Mesodermal cell (in vitro differentiated cells): ENCODE results near the gene TMEM95.

Experiments
- H3K27ac ChIP-seq: 2 replicates; pipeline ENCODE4 v1.7.0; 2013; ENCODE audit warnings: mild to moderate bottlenecking, low read depth, low read length, moderate library complexity; ENCODE audit not compliant: severe bottlenecking
- H3K36me3 ChIP-seq: 2 replicates; pipeline ENCODE4 v1.7.1; 2013; ENCODE audit warnings: mild to moderate bottlenecking, low read length, moderate library complexity; ENCODE audit not compliant: control insufficient read depth, insufficient read depth
- H3K4me1 ChIP-seq: one replicate; pipeline ENCODE4 v1.7.1; 2013; ENCODE audit warnings: mild to moderate bottlenecking, low read length; ENCODE audit not compliant: insufficient read depth, control insufficient read depth, poor library complexity, severe bottlenecking
- H3K4me3 ChIP-seq: 2 replicates; pipeline ENCODE4 v1.7.0; 2013; ENCODE audit warnings: low read length, control low read depth, mild to moderate bottlenecking; ENCODE audit not compliant: insufficient read depth, poor library complexity, severe bottlenecking; ENCODE audit errors: extremely low read depth
- H3K9me3 ChIP-seq: 2 replicates; pipeline ENCODE4 v1.7.1; 2013; ENCODE audit warnings: mild to moderate bottlenecking, low read length, moderate library complexity; ENCODE audit not compliant: control insufficient read depth
- WGBS, 2 experiments: methylation state at CpG; one replicate each; pipeline ENCODE4 v1.1.5; 2013; ENCODE audit warnings: missing lambda C conversion rate in 2 of 2; ENCODE audit not compliant: insufficient coverage in 2 of 2; 5-methylcytosine and 5-hydroxymethylcytosine counted together

TMEM95 gene

GRCh38 chr17:7313890-7314718 is 40.9 kb upstream of the TMEM95 start:
- H3K36me3 ChIP-seq, result peaks cover 79% of the 10 kb centered on the region
- 33 to 55% methylated on average over 4 to 7 of the region's 9 CpGs for WGBS, 2 experiments

GRCh38 chr17:7314719-7315569 is 40.0 kb upstream of the TMEM95 start, which contains the start of gene GPS2:
TSS of gene GPS2 (minus strand) at chr17:7315360. CDS start at chr17:7315052, 308 bp downstream.
- H3K9me3 ChIP-seq, result no peaks in the 10 kb centered on the region
- peak within 1 kb of the TSS; percentile 64 for H3K4me3 ChIP-seq
- H3K4me1 ChIP-seq, result peaks cover 28% of the 10 kb centered on the region
- peak within 1 kb of the TSS; percentile 67 for H3K27ac ChIP-seq
- WGBS, 2 experiments, result 1% methylated on average over 86 to 93 of the region's 95 CpGs
- H3K36me3 ChIP-seq, result peaks cover 73% of the 10 kb centered on the region

More at GRCh38 chr17:7313890-7314718, 40.9 kb upstream of the TMEM95 start:
- Histone ChIP-seq H3K4me3 (peak overlapping the region; percentile 64), H3K9me3 (no peaks in the 10 kb centered on the region), H3K4me1 (peaks cover 34% of the 10 kb centered on the region), H3K27ac (peak overlapping the region; percentile 67)

DNA sequence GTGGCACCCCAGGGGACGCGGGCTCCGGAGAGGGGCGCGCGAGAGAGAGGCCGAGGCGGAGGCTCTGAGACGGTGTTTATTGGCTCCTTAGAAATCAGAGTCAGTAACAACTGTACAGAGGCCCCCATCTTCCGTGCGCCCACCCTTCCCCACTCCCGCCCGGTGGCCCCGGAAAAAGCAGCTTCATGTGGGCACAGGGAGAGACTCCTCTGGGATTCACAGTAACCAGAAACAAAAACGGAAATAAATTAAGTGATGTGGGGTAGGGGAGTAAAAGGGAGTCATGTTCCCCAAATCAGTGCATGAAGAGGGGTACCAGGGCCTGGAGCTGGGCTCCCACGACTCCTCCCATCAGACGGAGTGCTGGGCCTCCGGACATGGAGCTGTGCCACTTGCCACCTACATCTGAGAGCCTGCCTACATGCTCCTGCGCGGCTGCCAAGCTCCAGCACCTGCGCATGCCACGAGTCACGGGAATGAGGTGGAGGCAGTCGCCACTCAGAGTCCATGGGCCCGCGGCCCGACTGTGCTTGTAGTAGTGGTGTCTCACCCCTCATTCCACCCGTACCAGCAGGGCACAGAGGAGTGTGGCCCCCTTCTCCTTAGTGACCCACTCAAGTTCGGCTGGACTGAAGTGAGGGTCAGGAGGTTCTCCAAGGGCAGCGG is 39.3 kb upstream of the TMEM95 start:
- peak overlapping the region; percentile 67 for H3K27ac ChIP-seq
- H3K9me3 ChIP-seq, result no peaks in the 10 kb centered on the region
- H3K4me1 ChIP-seq, result peaks cover 28% of the 10 kb centered on the region
- peaks cover 73% of the 10 kb centered on the region for H3K36me3 ChIP-seq
- H3K4me3 ChIP-seq, result peak overlapping the region; percentile 64
- WGBS, 2 experiments, result 53 to 93% methylated on average over 15 to 24 of the region's 30 CpGs

DNA sequence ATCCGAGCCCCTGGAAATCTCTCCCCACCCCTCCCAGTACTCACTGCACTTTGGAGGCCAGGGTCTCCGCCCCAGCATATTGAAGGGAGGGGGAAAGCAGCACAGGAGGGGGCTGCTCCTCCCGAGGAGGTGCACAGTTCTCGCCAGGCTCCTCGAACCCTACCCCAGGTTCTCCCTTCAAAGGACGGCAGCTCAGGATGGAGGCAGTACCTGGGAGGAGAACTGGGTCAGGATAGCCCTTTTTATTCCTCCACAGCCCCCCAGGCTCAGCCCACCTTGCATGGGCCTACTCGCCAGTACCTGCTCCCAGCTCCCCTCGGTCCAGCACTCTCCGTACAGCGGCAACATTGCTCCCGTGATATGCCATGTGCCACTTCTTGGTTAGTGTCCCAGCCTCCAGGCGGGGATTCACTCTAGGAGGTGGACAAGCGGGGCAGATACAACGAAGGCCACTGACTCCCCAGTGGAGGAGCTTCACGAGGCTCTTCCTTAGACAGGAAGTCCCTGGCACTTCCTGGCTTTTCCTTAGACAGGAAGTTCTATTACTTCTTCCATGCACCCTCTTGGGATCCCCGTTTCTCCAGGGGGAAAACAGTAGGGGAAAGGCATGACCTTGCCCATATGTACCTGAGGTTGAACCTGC is 37.7 kb upstream of the TMEM95 start:
- 95 to 96% methylated on average over 12 to 13 of the region's 16 CpGs for WGBS, 2 experiments
- H3K9me3 ChIP-seq, result no peaks in the 10 kb centered on the region
- H3K36me3 ChIP-seq, result peaks cover 74% of the 10 kb centered on the region
- H3K4me1 ChIP-seq, result peaks cover 24% of the 10 kb centered on the region
- no peak overlapping the region for H3K4me3 ChIP-seq
- H3K27ac ChIP-seq, result no peak overlapping the region

- Histone ChIP-seq H3K4me1 (peaks cover 19% of the 10 kb centered on the region), H3K36me3 (peaks cover 74% of the 10 kb centered on the region), H3K27ac (no peak overlapping the region), H3K9me3 (no peaks in the 10 kb centered on the region), H3K4me3 (no peak overlapping the region)
- 97% methylated on average over 10 of the region's 13 CpGs for WGBS, 2 experiments
Observed at GRCh38 chr17:7318121-7318860, 36.7 kb upstream of the TMEM95 start.

DNA sequence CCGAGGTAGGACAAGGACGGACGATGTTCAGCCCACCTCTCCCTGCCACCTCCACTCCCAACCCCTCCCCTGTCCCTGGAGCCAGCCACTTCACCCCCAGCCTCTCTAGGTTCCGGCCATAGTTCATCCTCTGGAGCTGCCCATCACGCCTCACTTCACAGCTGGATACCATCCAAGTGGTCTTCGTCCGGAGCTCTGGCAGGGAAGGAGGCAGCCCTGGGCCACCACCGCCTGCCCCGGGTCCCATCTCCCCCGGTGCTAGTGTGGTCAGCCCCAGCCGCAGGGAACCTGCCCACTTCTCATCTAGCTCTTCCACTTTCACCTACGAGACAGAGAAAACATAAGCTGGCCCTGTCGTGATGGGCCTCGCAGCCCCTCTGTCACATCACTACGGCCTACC is 33.5 kb upstream of the TMEM95 start:
- WGBS, 2 experiments, result 94 to 99% methylated on average over 14 to 15 of the region's 15 CpGs
- peaks cover 84% of the 10 kb centered on the region for H3K36me3 ChIP-seq
- no peak overlapping the region for H3K27ac ChIP-seq
- no peaks in the 10 kb centered on the region for H3K4me1 ChIP-seq
- no peaks in the 10 kb centered on the region for H3K9me3 ChIP-seq
- H3K4me3 ChIP-seq, result no peak overlapping the region

GRCh38 chr17:7322520-7323194 is 32.3 kb upstream of the TMEM95 start:
- H3K36me3 ChIP-seq, result peaks cover 84% of the 10 kb centered on the region
- no peak overlapping the region for H3K4me3 ChIP-seq
- no peak overlapping the region for H3K27ac ChIP-seq
- 95 to 97% methylated on average over 15 to 22 of the region's 22 CpGs for WGBS, 2 experiments
- no peaks in the 10 kb centered on the region for H3K4me1 ChIP-seq
- H3K9me3 ChIP-seq, result no peaks in the 10 kb centered on the region

GRCh38 chr17:7323731-7324437 is 31.1 kb upstream of the TMEM95 start:
- Histone ChIP-seq H3K36me3 (peaks cover 72% of the 10 kb centered on the region), H3K9me3 (no peaks in the 10 kb centered on the region), H3K4me3 (no peak overlapping the region), H3K4me1 (no peaks in the 10 kb centered on the region), H3K27ac (no peak overlapping the region)
- 70 to 72% methylated on average over 38 to 39 of the region's 39 CpGs for WGBS, 2 experiments

DNA sequence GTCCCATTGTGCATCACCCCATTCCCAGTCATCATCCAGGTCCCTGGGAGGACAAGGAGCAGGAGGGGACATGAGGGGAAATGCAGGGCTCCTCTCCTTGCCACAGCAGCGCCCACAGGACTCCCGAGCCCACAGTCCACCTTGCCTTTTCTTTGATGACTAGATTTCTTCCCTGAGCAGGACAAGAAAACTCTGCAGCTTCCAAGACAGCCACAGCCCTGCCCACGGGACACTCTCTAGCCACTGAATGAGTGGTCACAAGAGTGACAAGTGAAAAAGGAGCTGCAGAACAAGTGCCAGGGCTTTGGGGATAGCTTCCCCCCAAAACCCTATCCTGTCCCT is 30.5 kb upstream of the TMEM95 start:
- Histone ChIP-seq H3K4me3 (no peak overlapping the region), H3K27ac (no peak overlapping the region), H3K36me3 (peaks cover 68% of the 10 kb centered on the region), H3K4me1 (no peaks in the 10 kb centered on the region), H3K9me3 (no peaks in the 10 kb centered on the region)
- 78 to 95% methylated on average over 3 of the region's 3 CpGs for WGBS, 2 experiments
